Panc1 (cell line): ENCODE measurements around the gene CNNM4.

Experiments used
- POLR2AphosphoS5 ChIP-seq: IDR thresholded peaks from 2 replicates; pipeline ENCODE4 v1.6.1; 2012; ENCODE audit warnings: mild to moderate bottlenecking, low read depth, low read length, moderate library complexity
- TF ChIP-seq, protein P1 (sequence below): fragments of 450-650 bp; IDR thresholded peaks from 2 replicates; pipeline ENCODE4 v1.5.1; 2017; ENCODE audit warnings: mild to moderate bottlenecking

DNA sequence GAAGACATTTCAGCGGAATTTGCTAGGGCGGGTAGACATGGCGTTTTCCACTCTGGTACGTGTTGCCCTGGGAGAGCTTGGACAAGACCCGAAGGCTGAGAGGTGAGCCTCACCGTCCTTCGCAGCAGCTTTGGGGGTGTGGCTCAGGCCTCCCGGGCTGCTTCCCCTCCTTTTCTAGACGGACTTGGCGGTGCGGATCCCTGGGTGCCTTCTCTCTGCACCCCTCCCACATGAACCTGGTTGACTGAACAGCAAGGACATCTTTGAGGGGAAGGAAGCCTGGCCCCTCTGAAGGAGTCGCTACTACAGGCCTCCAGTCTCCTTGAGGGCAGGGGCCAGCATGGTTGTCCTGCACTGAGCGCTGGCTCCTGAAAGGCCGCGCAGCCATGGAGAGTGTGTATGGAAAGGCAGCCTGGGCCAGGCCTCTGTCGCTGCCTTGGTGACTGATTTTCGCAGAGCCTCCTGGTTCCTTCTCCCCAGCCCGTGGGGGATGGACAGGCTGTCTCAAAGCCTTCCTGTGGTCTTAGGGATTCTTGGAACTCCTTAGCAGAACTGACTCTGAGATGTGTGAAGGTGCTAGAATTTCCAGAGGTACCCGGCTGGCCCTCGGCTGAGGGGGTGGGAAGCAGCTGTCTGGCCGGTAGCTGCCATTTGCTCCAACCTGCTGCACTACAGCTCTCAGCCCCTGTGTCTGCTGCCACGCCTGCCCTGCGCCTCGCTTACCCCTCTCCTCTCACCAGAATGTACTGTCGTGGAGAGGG lies 9.9 kb downstream of the CNNM4 start:
- TF ChIP-seq, protein P1, sequence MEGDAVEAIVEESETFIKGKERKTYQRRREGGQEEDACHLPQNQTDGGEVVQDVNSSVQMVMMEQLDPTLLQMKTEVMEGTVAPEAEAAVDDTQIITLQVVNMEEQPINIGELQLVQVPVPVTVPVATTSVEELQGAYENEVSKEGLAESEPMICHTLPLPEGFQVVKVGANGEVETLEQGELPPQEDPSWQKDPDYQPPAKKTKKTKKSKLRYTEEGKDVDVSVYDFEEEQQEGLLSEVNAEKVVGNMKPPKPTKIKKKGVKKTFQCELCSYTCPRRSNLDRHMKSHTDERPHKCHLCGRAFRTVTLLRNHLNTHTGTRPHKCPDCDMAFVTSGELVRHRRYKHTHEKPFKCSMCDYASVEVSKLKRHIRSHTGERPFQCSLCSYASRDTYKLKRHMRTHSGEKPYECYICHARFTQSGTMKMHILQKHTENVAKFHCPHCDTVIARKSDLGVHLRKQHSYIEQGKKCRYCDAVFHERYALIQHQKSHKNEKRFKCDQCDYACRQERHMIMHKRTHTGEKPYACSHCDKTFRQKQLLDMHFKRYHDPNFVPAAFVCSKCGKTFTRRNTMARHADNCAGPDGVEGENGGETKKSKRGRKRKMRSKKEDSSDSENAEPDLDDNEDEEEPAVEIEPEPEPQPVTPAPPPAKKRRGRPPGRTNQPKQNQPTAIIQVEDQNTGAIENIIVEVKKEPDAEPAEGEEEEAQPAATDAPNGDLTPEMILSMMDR: no peak
- TF ChIP-seq POLR2AphosphoS5: no peak
